MM.1S (cell line): Measurements from ENCODE around the gene KIF25.

Experiments used
- DNase-seq: peaks from one replicate; pipeline ENCODE4 v3.0.0-alpha.2; 2015
- H2AFZ ChIP-seq: fragments of 300-600 bp; sonication (generic); 2 replicates; pipeline ENCODE4 v1.6.0; 2016; ENCODE audit warnings: antibody characterized with exemption, low read length
- H3F3A ChIP-seq: fragments of 300-600 bp; sonication (generic); 2 replicates; pipeline ENCODE4 v1.6.1; 2016; ENCODE audit warnings: mild to moderate bottlenecking, antibody characterized with exemption, low read length, moderate library complexity, mixed read lengths; ENCODE audit not compliant: insufficient read depth
- H3K27ac ChIP-seq: fragments of 300-600 bp; sonication (generic); 2 replicates; pipeline ENCODE4 v1.5.1; 2016; ENCODE audit warnings: mild to moderate bottlenecking, low read length
- H3K27me3 ChIP-seq: fragments of 300-600 bp; sonication (generic); replicated peaks from 2 replicates; pipeline ENCODE4 v1.6.0; 2016; ENCODE audit warnings: low read length; ENCODE audit not compliant: insufficient read depth
- H3K36me3 ChIP-seq: fragments of 300-600 bp; sonication (generic); replicated peaks from 2 replicates; pipeline ENCODE4 v1.6.1; 2016; ENCODE audit warnings: mild to moderate bottlenecking, low read length, mixed read lengths; ENCODE audit not compliant: insufficient read depth
- H3K4me1 ChIP-seq: fragments of 300-600 bp; sonication (generic); 2 replicates; pipeline ENCODE4 v1.6.1; 2016; ENCODE audit warnings: low read length, mixed read lengths
- H3K4me2 ChIP-seq: fragments of 300-600 bp; sonication (generic); 2 replicates; pipeline ENCODE4 v1.6.0; 2016; ENCODE audit warnings: low read depth, low read length
- H3K4me3 ChIP-seq: fragments of 300-600 bp; sonication (generic); 2 replicates; pipeline ENCODE4 v1.5.1; 2016; ENCODE audit warnings: low read length, mixed read lengths
- H3K79me2 ChIP-seq: fragments of 300-600 bp; sonication (generic); 2 replicates; pipeline ENCODE4 v1.6.1; 2016; ENCODE audit warnings: mixed run types, low read length, mixed read lengths
- H3K9ac ChIP-seq: fragments of 300-600 bp; sonication (generic); 2 replicates; pipeline ENCODE4 v1.6.1; 2016; ENCODE audit warnings: low read length, mixed read lengths
- H3K9me2 ChIP-seq: fragments of 300-600 bp; sonication (generic); replicated peaks from 2 replicates; pipeline ENCODE4 v1.6.1; 2016; ENCODE audit warnings: mild to moderate bottlenecking, low read length, mixed read lengths; ENCODE audit not compliant: insufficient read depth
- H3K9me3 ChIP-seq: fragments of 300-600 bp; sonication (generic); replicated peaks from 2 replicates; pipeline ENCODE4 v1.6.1; 2016; ENCODE audit warnings: mild to moderate bottlenecking, low read length, mixed read lengths; ENCODE audit not compliant: insufficient read depth
- H4K20me1 ChIP-seq: fragments of 300-600 bp; sonication (generic); 2 replicates; pipeline ENCODE4 v1.6.1; 2016; ENCODE audit warnings: mild to moderate bottlenecking, low read length, moderate library complexity, mixed read lengths; ENCODE audit not compliant: insufficient read depth
- CTCF ChIP-seq: fragments of 300-600 bp; sonication (generic); IDR thresholded peaks from 2 replicates; pipeline ENCODE4 v1.5.1; 2016; ENCODE audit warnings: antibody characterized with exemption, low read length, mixed read lengths
- EZH2 ChIP-seq: fragments of 300-600 bp; sonication (generic); optimal IDR thresholded peaks from 2 replicates; pipeline ENCODE3; 2017; ENCODE audit warnings: low read depth, mild to moderate bottlenecking, antibody characterized with exemption, low read length, mixed read lengths
- EZH2phosphoT487 ChIP-seq: fragments of 300-600 bp; sonication (generic); IDR thresholded peaks from 2 replicates; pipeline ENCODE4 v1.6.1; 2018; ENCODE audit warnings: antibody characterized with exemption, low read length

The KIF25 gene

DNA sequence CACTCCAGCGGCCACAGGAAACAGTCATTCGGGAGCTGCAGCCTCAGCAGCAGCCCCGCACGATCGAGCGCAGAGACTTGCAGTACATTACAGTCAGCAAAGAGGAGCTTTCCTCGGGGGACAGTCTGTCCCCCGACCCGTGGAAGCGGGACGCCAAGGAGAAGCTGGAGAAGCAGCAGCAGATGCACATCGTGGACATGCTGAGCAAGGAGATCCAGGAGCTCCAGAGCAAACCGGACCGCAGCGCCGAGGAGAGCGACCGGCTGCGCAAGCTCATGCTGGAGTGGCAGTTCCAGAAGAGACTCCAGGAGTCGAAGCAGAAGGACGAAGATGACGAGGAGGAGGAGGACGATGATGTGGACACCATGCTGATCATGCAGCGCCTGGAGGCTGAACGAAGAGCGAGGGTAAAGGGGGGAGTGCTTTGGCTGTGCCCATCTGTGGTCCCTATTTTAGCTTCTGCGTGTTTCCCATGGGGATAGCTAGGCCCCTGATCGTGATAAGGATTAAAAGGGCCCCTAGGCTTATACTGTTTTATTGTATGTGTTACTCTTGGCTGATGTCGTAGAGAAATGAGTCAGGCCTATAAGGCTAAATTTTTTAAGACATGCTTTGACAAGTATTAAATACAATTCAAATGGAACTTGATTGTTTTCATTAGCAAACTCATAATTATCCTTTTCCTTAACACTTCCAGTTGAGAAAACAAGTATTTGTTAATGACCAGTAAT lies 45.5 kb upstream of the KIF25 start:
- no peaks in the 10 kb centered on the region for H4K20me1 ChIP-seq
- H3K4me3 ChIP-seq: no peak overlapping the region
- no peaks in the 10 kb centered on the region for H3K36me3 ChIP-seq
- H3F3A ChIP-seq: no peaks in the 10 kb centered on the region
- H3K9me2 ChIP-seq: no peaks in the 10 kb centered on the region
- TF ChIP-seq EZH2phosphoT487: no peak
- no peak for TF ChIP-seq EZH2
- no peak for TF ChIP-seq CTCF
- H3K4me1 ChIP-seq: no peaks in the 10 kb centered on the region
- H3K4me2 ChIP-seq: no peak overlapping the region
- no peaks in the 10 kb centered on the region for H3K9me3 ChIP-seq
- no peak overlapping the region for H2AFZ ChIP-seq
- no peak overlapping the region for H3K9ac ChIP-seq
- no peak for DNase-seq
- no peaks in the 10 kb centered on the region for H3K79me2 ChIP-seq
- H3K27me3 ChIP-seq: no peaks in the 10 kb centered on the region
- no peak overlapping the region for H3K27ac ChIP-seq

- H3K27ac ChIP-seq: no peak overlapping the region
- H2AFZ ChIP-seq: no peak overlapping the region
- no peaks in the 10 kb centered on the region for H3K79me2 ChIP-seq
- no peaks in the 10 kb centered on the region for H3K36me3 ChIP-seq
- H3K9me3 ChIP-seq: no peaks in the 10 kb centered on the region
- no peaks in the 10 kb centered on the region for H4K20me1 ChIP-seq
- H3K9me2 ChIP-seq: no peaks in the 10 kb centered on the region
- no peak overlapping the region for H3K4me2 ChIP-seq
- H3K27me3 ChIP-seq: no peaks in the 10 kb centered on the region
- H3F3A ChIP-seq: no peaks in the 10 kb centered on the region
- no peak overlapping the region for H3K9ac ChIP-seq
- TF ChIP-seq EZH2 (no peak), EZH2phosphoT487 (no peak), CTCF (no peak)
- no peak overlapping the region for H3K4me3 ChIP-seq
- DNase-seq: no peak
- no peaks in the 10 kb centered on the region for H3K4me1 ChIP-seq
Measured at GRCh38 chr6:167952512-167952859, 45.0 kb upstream of the KIF25 start.

DNA sequence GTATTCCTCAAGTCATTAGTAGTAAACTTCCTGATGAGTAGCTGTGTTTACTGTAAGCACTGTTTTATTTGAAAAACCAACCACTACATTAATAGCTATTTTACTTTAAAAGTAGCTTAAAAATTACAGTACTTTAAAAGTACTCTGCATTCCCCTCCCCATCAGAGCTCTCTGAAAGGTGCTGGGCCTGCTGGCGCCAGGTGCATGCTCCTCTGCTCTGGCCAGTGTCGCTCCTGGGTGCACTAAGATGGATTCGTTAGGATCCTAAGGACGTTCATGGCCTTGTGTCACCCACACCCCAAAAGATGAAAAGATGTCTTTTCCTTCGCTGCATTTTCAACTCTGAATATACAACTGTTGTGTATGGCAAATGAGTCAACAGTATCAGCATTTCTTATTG lies 43.9 kb upstream of the KIF25 start:
- H3K4me2 ChIP-seq: no peak overlapping the region
- no peak overlapping the region for H3K9ac ChIP-seq
- no peaks in the 10 kb centered on the region for H3K9me2 ChIP-seq
- no peak overlapping the region for H3K4me3 ChIP-seq
- no peaks in the 10 kb centered on the region for H3K79me2 ChIP-seq
- H4K20me1 ChIP-seq: no peaks in the 10 kb centered on the region
- no peaks in the 10 kb centered on the region for H3F3A ChIP-seq
- DNase-seq: no peak
- H3K27me3 ChIP-seq: no peaks in the 10 kb centered on the region
- TF ChIP-seq EZH2 (no peak), CTCF (no peak), EZH2phosphoT487 (no peak)
- no peaks in the 10 kb centered on the region for H3K4me1 ChIP-seq
- H3K9me3 ChIP-seq: no peaks in the 10 kb centered on the region
- no peak overlapping the region for H2AFZ ChIP-seq
- no peak overlapping the region for H3K27ac ChIP-seq
- no peaks in the 10 kb centered on the region for H3K36me3 ChIP-seq
